K562 (cell line): ENCODE data around the gene HSDL2. TPM values are rescaled to one million over a fixed set of nuclear protein-coding genes. Genes with fewer than 3 reads are reported as not detected.

ENCODE experiments used
- BCLAF1 ChIP-seq, 2 experiments: fragments of 450-650 bp in 1 of 2; IDR thresholded peaks; 2 replicates each; pipeline ENCODE4 v1.6.1; 2011 to 2017; ENCODE audit warnings: low read depth in 2 of 2, antibody characterized with exemption in 1 of 2, borderline replicate concordance in 1 of 2, low read length in 1 of 2, mild to moderate bottlenecking in 1 of 2, mixed read lengths in 1 of 2; ENCODE audit not compliant: control insufficient read depth in 1 of 2
- BHLHE40 ChIP-seq: IDR thresholded peaks from 2 replicates; pipeline ENCODE4 v1.6.1; 2011; ENCODE audit warnings: low read length, improper control_type of control experiment
- DDX20 ChIP-seq: fragments of 450-650 bp; IDR thresholded peaks from 2 replicates; pipeline ENCODE4 v1.6.1; 2016; ENCODE audit warnings: missing genetic modification characterization, low read depth, mild to moderate bottlenecking, missing compliant biosample characterization, moderate library complexity
- EP400 ChIP-seq: fragments of 450-650 bp; IDR thresholded peaks from 2 replicates; pipeline ENCODE4 v1.6.1; 2017; ENCODE audit warnings: antibody characterized with exemption, mild to moderate bottlenecking, moderate library complexity
- ETV5 ChIP-seq: sonication (generic); formaldehyde crosslinking; IDR thresholded peaks from 2 replicates; pipeline ENCODE4 v1.4.0; 2020; ENCODE audit warnings: low read depth, mild to moderate bottlenecking, missing genetic modification reagents
- GTF2F1 ChIP-seq: IDR thresholded peaks from 2 replicates; pipeline ENCODE4 v1.6.1; 2011; ENCODE audit warnings: low read depth, low read length, improper control_type of control experiment
- ID3 ChIP-seq, 2 experiments: fragments of 250-450 bp in 1 of 2; fragments of 450-650 bp in 1 of 2; sonication (Bioruptor Pico) in 1 of 2; IDR thresholded peaks; 2 replicates each; pipeline versions ENCODE4 v1.6.1 to v1.8.0; 2016 to 2021; ENCODE audit warnings: mild to moderate bottlenecking in 2 of 2, moderate library complexity in 2 of 2, missing compliant biosample characterization in 1 of 2, missing genetic modification characterization in 1 of 2
- MYNN ChIP-seq, 2 experiments: sonication (generic); formaldehyde crosslinking in 1 of 2; IDR thresholded peaks; 2 replicates each; pipeline versions ENCODE4 v1.5.0 to v1.6.1; 2016 to 2020; ENCODE audit warnings: antibody characterized with exemption in 1 of 2, missing genetic modification reagents in 1 of 2
- NONO ChIP-seq, 2 experiments: fragments of 200-400 bp in 1 of 2; fragments of 450-650 bp in 1 of 2; formaldehyde crosslinking in 1 of 2; IDR thresholded peaks; 2 replicates each; pipeline ENCODE4 v1.6.1; 2017; ENCODE audit warnings: low read depth in 2 of 2, mild to moderate bottlenecking in 2 of 2, moderate library complexity in 2 of 2, low read length in 1 of 2
- NR0B1 ChIP-seq: fragments of 450-650 bp; IDR thresholded peaks from one replicate; pipeline ENCODE4 v1.6.1; 2018; ENCODE audit warnings: mild to moderate bottlenecking, moderate library complexity; ENCODE audit not compliant: partially characterized antibody
- NUFIP1 ChIP-seq: fragments of 450-650 bp; IDR thresholded peaks from 2 replicates; pipeline ENCODE4 v1.6.1; 2018; ENCODE audit not compliant: partially characterized antibody
- POLR2AphosphoS5 ChIP-seq: IDR thresholded peaks from 2 replicates; pipeline ENCODE4 v1.6.1; 2011; ENCODE audit warnings: mild to moderate bottlenecking, low read depth, low read length, moderate library complexity; ENCODE audit not compliant: control insufficient read depth, insufficient read depth
- SRSF3 ChIP-seq: fragments of 200-400 bp; formaldehyde crosslinking; IDR thresholded peaks from 2 replicates; pipeline ENCODE4 v1.6.1; 2016; ENCODE audit warnings: mild to moderate bottlenecking, low read length, moderate library complexity; ENCODE audit not compliant: insufficient read depth
- THRA ChIP-seq: fragments of 450-650 bp; IDR thresholded peaks from 2 replicates; pipeline ENCODE4 v1.6.1; 2017; ENCODE audit warnings: mild to moderate bottlenecking, moderate library complexity
- ZBTB9 ChIP-seq: fragments of 450-650 bp; formaldehyde crosslinking; IDR thresholded peaks from 2 replicates; pipeline ENCODE4 v1.4.0; 2020; ENCODE audit warnings: mild to moderate bottlenecking, moderate library complexity
- ZFPM2 ChIP-seq: fragments of 250-450 bp; sonication (Bioruptor Pico); IDR thresholded peaks from 2 replicates; pipeline ENCODE4 v1.5.1; 2022; ENCODE audit warnings: mild to moderate bottlenecking
- ZNF23 ChIP-seq: fragments of 250-450 bp; sonication (Bioruptor Pico); IDR thresholded peaks from 2 replicates; pipeline ENCODE4 v1.4.0; 2020; ENCODE audit warnings: mild to moderate bottlenecking
- ZNF324 ChIP-seq: fragments of 250-450 bp; sonication (Bioruptor Pico); IDR thresholded peaks from 2 replicates; pipeline ENCODE4 v1.4.0; 2020; ENCODE audit warnings: mild to moderate bottlenecking
- polyA plus RNA-seq, 8 experiments: library from polyadenylated mRNA; depleted of rRNA in 4 of 8; stranded (reverse) in 5 of 8; unstranded in 3 of 8; fragments of >200 nt; fragmentation: Nextera tagmentation in 2 of 8; fragmentation: Illumina TruSeq in 1 of 8; extraction: Ambion mirVana in 2 of 8; extraction: Trizol in 1 of 8; gene quantifications; 2 replicates each; pipeline versions ENCODE4 v1.2.1 to v1.2.3, GENCODE V29; 2011 to 2014; ENCODE audit warnings: inconsistent platforms in 1 of 8, missing spikeins in 1 of 8
- total RNA-seq, 7 experiments: library from RNA; depleted of rRNA in 6 of 7; stranded (reverse); fragments of >200 nt in 6 of 7; fragmentation: Illumina TruSeq in 2 of 7; extraction: Trizol in 2 of 7; gene quantifications; 2 replicates each; pipeline versions ENCODE4 v1.2.1 to v1.2.3, GENCODE V29; 2011 to 2021; ENCODE audit warnings: low replicate concordance in 1 of 7

HSDL2 gene
- total and polyA plus RNA-seq, 9 of the 15 experiments (the other 6 are each of a cell fraction or from before 2014, with no cell fraction given): 22.8 to 74.1 (median 35.6) TPM

- TF ChIP-seq NONO (IDR thresholded peaks at IDR 0.05; ENCODE audit: low read depth in 2 of 2, low read length in 1 of 2) (peak in 1 of 2 experiments; percentile 18; a peak in 2 of 4 replicates), ID3 (CRISPR knock-in tag; IDR thresholded peaks at IDR 0.05) (no peak), ID3 (tag; IDR thresholded peaks at IDR 0.05) (peak; percentile 34; the same call in 1 of the 2 replicates), ZFPM2 (0 out of 2 replicates have a peak, but pooled peaks have one; percentile 69), THRA (no peak), DDX20 (tag) (no peak), NUFIP1 (no peak), ZNF324 (CRISPR knock-in tag) (peak; percentile 59; the same call in 1 of the 2 replicates), POLR2AphosphoS5 (peak; percentile 88), ZBTB9 (CRISPR knock-in tag) (peak; percentile 84; the same call in 1 of the 2 replicates), GTF2F1 (0 out of 2 replicates have a peak, but pooled peaks have one; percentile 47), MYNN (IDR thresholded peaks at IDR 0.05) (peak; percentile 59; the same call in 1 of the 2 replicates), MYNN (CRISPR knock-in tag; IDR thresholded peaks at IDR 0.05) (no peak), BHLHE40 (peak; percentile 90), BCLAF1 (IDR thresholded peaks at IDR 0.05; ENCODE audit: borderline replicate concordance in 1 of 2, control insufficient read depth in 1 of 2, low read depth in 2 of 2, low read length in 1 of 2) (peak in 1 of 2 experiments; percentile 83; a peak in 1 of 4 replicates), EP400 (peak; percentile 93), ETV5 (CRISPR knock-in tag) (peak; percentile 88), SRSF3 (no peak), NR0B1 (no peak), ZNF23 (peak; percentile 52; the same call in 1 of the 2 replicates)
Observed at GRCh38 chr9:112486221-112487007, 106.5 kb downstream of the HSDL2 start, which contains the start of gene KIAA1958 (continued).
